ENCODE data around the gene SDHAF3.
A peak's percentile ranks its signal among the peaks of the same experiment; 100 is the strongest.

DNA sequence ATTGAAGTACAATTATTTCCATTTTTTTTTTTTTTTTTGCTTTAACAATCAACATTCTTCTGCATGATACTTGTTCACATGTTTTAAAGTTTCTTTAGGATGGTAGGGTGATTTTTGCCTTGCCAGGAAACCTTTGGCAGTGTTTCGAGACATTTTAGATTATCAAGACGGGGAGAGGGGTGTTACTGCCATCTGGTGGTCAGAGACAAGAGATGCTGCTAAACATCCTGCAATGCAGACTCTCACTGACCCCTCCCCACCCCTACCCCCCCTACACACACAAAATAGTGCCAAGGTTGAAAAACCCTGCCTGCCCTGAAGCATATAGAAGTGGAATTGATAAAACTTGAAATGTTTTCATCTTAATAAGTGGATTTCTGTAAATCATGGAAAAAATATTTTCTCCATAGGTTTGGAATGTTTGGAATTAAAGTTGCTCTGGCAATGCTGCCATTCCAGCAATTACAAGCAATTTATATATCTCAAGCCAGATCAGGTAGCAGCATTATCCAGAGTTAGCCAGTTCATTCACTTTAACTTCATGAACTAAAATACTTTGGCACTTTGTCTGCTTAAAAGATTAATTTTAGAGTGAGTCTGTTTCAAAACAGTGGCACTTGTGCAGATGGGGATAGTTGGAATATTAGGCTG is 62.1 kb downstream of the SDHAF3 start:
- TF ChIP-seq, protein P1, sequence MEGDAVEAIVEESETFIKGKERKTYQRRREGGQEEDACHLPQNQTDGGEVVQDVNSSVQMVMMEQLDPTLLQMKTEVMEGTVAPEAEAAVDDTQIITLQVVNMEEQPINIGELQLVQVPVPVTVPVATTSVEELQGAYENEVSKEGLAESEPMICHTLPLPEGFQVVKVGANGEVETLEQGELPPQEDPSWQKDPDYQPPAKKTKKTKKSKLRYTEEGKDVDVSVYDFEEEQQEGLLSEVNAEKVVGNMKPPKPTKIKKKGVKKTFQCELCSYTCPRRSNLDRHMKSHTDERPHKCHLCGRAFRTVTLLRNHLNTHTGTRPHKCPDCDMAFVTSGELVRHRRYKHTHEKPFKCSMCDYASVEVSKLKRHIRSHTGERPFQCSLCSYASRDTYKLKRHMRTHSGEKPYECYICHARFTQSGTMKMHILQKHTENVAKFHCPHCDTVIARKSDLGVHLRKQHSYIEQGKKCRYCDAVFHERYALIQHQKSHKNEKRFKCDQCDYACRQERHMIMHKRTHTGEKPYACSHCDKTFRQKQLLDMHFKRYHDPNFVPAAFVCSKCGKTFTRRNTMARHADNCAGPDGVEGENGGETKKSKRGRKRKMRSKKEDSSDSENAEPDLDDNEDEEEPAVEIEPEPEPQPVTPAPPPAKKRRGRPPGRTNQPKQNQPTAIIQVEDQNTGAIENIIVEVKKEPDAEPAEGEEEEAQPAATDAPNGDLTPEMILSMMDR (IDR thresholded peaks at IDR 0.05; ENCODE audit: poor library complexity, severe bottlenecking) = peak; percentile 71
- TF ChIP-seq POLR2AphosphoS5 (IDR thresholded peaks at IDR 0.05) (no peak), EZH2 (IDR thresholded peaks at IDR 0.05; ENCODE audit: borderline replicate concordance, insufficient read depth, low read length, poor library complexity, severe bottlenecking) (no peak)
- TF ChIP-seq, protein P2, sequence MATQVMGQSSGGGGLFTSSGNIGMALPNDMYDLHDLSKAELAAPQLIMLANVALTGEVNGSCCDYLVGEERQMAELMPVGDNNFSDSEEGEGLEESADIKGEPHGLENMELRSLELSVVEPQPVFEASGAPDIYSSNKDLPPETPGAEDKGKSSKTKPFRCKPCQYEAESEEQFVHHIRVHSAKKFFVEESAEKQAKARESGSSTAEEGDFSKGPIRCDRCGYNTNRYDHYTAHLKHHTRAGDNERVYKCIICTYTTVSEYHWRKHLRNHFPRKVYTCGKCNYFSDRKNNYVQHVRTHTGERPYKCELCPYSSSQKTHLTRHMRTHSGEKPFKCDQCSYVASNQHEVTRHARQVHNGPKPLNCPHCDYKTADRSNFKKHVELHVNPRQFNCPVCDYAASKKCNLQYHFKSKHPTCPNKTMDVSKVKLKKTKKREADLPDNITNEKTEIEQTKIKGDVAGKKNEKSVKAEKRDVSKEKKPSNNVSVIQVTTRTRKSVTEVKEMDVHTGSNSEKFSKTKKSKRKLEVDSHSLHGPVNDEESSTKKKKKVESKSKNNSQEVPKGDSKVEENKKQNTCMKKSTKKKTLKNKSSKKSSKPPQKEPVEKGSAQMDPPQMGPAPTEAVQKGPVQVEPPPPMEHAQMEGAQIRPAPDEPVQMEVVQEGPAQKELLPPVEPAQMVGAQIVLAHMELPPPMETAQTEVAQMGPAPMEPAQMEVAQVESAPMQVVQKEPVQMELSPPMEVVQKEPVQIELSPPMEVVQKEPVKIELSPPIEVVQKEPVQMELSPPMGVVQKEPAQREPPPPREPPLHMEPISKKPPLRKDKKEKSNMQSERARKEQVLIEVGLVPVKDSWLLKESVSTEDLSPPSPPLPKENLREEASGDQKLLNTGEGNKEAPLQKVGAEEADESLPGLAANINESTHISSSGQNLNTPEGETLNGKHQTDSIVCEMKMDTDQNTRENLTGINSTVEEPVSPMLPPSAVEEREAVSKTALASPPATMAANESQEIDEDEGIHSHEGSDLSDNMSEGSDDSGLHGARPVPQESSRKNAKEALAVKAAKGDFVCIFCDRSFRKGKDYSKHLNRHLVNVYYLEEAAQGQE (IDR thresholded peaks at IDR 0.05; ENCODE audit: borderline replicate concordance) = no peak
